CD4-positive, alpha-beta T cell treated with Interleukin-1 beta for 1 hour (primary cell): ENCODE data around the gene HOXA4.

ENCODE experiments used
- DNase-seq, 2 donors: peaks; one replicate each; pipeline ENCODE4 v3.0.0-alpha.2; 2020 to 2022

The HOXA4 gene

GRCh38 chr7:27169658-27170425 lies 39.3 kb upstream of the HOXA4 start:
- no peak for DNase-seq

GRCh38 chr7:27168265-27168947 lies 37.8 kb upstream of the HOXA4 start:
- DNase-seq: no peak

- no peak for DNase-seq
Observed at GRCh38 chr7:27167916-27168264, 37.3 kb upstream of the HOXA4 start.

DNA sequence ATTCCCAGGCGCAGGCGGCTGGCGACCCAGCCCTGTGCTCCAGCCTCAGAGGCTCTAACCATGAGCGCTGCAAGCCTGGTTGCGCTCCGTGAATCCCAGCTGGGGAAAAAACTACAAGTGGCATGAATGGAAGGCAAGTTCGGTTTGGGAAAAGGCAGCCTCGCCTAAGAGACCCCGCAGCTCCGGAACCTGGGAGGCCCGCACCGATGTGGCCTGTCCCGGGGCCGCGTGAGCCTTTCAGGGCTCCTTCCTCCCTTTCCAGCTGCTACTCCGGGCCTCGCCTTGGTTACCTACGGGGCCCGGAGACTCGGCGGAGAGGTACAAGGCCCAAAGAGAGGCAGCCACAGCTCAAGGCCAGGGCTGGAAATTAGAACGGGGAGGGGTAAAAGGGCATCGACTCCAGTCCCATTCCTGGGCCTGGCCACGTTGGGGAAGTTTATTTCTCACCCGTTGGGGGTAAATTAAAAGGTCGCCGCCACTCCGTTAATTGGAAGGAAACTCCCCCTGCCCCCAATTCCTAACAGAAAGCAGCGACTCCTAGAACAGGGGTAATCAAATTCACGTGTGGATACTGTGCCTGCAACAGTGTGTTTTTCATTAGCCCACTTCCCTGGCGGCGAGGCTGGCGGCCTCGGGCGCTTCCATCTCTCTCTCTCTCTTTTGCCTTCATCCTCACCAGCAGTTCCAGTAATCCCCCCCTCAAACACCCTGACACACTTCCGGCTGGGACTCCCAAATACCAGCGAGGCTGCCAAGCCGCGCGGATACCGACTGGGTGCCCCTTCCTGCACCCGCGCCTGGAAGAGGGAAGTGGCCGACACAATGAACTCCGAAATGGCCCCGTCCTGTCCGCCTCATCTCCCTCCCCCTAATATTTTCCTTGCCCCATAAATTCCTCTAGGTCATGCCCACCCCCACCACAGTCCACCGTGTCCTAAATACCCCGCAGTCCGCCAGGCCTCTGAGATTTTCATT lies 36.3 kb upstream of the HOXA4 start:
- no peak for DNase-seq

GRCh38 chr7:27165996-27166530 lies 35.5 kb upstream of the HOXA4 start:
- DNase-seq: no peak

GRCh38 chr7:27165089-27165995 lies 34.8 kb upstream of the HOXA4 start, which contains the start of gene HOXA9:
HOXA9 (minus strand) TSS chr7:27165537; CDS start chr7:27165457, 80 bp downstream.
- peak in 1 of 2 donors; percentile 62 for DNase-seq

GRCh38 chr7:27164367-27165088 lies 34.0 kb upstream of the HOXA4 start:
- DNase-seq: no peak

DNA sequence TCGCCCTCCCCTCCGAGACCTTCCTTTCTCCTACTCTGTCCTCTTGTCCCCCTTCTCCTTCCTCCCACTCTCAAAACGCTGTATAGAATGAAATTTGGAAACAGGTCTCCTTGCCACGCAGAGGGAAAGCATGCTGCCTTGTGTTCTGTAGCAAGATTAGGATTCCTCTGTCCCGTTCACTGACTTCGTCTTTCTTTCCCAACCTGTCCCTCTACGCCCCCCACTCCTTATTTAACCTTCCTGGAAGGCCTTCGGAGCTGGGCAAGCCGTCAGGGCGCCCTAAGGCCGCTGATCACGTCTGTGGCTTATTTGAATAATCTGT lies 33.4 kb upstream of the HOXA4 start:
- no peak for DNase-seq

GRCh38 chr7:27163288-27164044 lies 32.9 kb upstream of the HOXA4 start:
- DNase-seq: no peak

DNA sequence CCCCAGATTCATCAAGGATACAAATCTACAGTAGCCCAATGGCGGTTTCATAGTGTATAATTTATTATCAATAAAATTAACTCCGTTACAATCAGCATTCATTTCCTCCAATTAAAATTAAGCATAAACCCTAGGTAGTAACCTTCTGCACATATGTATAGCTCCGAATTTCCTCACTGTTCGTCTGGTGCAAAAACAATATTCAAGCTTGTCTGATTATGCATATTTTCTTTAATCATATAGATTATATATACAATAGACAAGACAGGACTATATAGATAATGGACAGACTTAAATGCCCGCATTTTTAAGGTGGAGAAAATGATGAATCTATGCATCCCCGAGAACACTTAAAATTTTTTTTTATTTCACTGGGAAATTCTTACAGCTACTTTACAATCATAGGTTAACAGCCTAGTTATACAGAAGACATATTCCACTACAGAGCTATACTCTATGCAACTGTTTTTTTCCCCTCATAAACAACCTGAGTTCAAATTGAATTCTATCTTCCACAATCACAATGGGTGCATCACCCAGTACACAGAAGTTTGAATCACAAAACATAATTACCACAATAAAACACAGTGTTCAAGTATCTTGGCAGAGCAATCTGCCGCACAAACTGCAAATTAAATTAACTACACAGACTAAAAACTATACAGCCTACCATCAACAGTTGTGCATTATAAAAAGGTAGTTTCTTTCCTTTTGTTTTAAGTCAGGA lies 32.2 kb upstream of the HOXA4 start:
- no peak for DNase-seq

DNA sequence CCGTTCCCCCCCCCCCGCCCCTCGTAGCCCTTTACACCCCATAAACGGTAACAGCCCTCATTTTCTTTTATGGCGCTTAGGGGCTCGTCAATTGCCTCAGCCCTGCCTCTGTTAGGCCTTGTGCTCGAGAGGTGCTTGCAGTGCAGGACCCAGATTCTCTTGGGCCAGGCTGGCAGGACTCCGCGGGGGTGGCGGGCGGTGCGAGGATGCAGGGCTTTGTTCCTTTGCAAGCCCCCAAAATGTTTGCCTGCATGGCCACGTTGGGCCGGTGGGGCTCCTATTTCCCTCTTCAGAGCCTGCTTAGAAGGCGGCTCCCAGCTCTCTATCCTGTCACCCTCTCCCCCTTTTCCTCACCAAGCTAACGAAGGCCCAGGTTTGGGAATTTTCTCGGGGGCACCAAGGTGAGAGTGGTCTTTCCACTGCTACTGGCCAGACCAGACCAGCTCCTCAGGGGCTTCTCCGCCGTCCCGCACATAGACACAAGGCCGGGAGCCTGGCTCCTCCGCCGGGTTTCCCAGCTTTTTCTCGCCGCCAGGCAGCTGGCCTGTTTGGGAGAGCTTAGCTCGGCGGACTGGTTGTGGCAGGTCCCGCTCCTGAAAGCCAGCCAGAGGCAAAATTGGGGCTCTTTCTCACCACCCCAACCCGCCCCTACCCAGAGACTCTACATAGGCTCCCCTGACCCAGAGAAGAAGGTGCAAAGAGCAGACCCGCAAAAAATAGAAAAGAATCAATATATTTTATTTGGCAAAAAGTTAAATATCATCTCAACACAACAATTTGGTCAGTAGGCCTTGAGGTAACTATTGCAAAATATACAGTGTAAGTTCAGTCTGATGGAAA lies 31.4 kb upstream of the HOXA4 start:
- no peak for DNase-seq

DNA sequence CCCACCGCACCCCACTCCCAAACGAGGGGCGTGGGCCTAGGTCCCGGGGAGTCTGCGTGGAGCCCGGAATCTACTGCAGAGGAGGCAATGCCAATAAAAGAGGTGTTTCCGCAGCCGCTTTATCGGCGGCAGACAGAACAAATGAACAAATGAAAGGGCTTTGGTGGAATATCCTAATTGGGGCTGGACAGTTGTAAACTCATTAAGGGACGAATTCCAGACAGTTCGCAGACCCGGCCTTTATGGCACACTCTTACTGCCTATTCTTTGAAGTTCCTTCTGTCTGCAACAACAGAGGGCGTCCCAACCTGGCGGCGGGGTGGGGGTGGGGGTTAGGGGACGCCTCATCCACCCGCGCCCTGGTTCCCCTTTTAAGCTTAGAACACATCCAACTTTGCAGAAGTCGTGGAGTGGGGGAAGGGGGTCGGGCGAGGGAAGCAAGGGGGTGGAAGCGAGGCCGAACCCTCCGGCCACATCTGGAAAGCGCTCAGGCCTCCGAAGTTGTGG lies 30.7 kb upstream of the HOXA4 start:
- DNase-seq: peak in 1 of 2 donors; percentile 45

DNA sequence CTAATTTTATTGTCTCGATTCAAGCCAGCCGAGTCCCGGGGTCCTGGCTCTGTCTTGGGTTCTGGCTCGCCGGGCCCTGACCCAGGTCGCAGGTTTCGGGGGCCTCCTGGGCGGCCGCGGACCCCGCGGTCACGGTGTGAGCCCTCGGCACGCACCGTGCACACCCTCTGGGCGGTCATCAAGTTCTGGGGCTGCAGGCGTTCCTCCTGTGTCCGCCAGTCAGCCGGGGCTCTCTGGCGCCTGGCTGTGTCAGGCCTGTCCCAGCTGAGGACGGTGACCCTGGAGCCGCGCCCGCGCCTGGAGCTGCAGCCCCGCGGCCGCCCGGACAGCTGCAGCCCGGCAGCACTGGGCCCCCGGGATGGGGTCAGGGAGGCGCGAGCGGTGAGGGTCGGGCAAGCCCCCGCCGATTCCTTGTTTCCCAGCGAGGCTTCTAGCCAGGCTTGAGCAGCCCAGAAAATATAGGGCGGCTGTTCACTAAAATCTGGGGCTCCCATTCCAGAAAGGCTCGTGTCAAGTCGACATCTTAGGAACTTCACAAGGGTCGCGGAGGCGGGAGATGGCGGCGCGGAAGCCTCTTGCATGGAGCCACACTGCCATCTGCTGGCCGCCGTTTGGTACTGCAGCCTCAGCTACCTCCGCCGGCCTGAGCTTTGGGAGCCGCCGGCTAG lies 30.1 kb upstream of the HOXA4 start:
- peak; percentile 83 to 85 for DNase-seq

GRCh38 chr7:27160145-27160545 lies 29.6 kb upstream of the HOXA4 start:
- DNase-seq: no peak

DNA sequence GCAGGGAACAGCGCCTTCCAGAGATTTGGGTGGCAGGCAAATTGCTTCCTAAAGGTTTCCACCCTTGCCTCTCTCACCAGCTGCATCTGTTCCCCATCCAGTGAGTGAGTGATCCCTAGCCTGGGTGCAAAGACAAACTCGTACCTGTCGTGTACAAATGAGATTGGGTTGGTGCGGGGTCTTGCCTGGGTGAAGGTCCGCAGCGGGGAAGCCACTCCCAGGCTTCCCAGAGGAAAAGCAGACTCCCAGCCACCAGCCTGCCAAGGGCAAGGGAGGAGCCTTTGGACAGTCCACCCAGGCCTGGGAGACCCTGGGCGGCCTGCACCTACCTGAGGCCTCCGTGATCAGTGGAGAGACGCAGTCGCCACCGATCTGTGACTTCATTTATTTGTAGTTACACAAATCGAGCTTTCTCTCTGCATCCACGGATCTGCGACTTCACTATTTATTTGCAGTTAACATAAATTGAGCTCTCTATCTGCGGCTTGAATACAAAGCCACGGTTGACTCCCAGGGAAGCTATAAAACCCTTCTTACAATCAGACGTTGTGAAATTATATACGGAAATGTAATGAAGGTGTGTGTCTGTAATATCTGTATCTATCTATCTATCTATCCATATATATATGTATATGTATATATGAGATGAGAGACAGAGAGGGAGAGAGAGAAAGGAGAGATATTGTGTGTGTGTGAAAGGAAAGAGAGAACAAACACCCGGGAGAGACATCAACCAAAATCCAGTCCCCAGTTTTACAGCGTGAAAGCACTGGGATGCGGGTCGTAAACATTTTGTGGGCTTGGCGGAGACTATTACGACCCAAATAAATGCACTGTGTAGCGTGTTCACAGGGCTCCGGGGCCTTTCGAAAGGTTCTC lies 28.9 kb upstream of the HOXA4 start:
- DNase-seq: no peak

DNA sequence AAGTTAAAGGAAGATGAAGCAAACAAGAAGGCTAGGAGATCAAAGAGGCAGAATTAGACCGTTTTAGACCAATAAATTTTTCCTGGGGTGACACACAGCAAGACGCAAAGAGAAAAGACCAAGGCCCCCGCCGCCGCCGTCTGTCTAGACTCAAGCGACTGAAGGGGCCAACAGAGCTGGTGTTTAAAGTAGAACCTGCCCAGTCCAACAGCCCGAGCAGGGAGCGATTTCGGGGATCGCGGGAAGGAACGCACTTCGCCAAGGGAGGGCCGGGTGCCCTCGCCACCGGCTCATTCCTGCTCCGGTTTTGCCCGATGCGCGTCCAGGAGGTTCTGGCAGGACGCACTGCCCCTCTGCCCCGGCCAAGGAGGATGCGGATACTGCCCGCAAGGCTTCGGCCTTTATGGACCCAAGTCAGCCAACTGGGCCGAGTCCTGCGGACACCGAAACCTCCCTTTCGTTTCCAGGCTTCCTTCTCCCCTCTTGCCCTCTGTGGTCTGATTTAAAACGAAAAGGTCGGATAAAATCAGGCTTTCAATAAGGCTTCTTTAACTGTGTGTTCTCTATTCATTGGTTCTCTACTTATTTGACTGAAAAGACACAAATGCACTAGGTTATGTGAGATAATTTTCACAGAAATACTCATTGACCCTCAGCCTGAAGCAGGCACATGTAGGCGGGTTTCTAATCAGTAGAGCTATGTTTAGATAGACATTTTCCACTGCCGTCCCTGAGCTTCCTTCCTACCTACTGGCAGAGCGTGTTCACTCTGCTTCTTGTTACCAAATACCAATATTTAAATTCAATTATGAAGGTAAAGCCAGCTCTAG lies 28.1 kb upstream of the HOXA4 start:
- DNase-seq: no peak
